Stimulated activated CD8-positive, alpha-beta memory T cell treated with anti-CD3 and anti-CD28 coated beads, Interleukin-15, amount 100 ng/mL, for 48 hours (primary cell): ENCODE data around the gene GNG8.

ENCODE experiments used
- DNase-seq, 2 donors: peaks; one replicate each; pipeline ENCODE4 v3.0.0-alpha.2; 2020; ENCODE audit warnings: low read depth in 2 of 2

GNG8 gene

GRCh38 chr19:46602392-46603194 lies 33.4 kb downstream of the GNG8 start:
- DNase-seq, result peak in 1 of 2 donors; percentile 63

- no peak for DNase-seq
Measured at GRCh38 chr19:46601318-46602224, 34.4 kb downstream of the GNG8 start, which contains the start of gene CALM3. TSS of gene CALM3 (plus strand) at chr19:46601330. CDS start at chr19:46601435, 105 bp downstream.

- peak; percentile 91 to 93 for DNase-seq
Measured at GRCh38 chr19:46600384-46601317, 35.4 kb downstream of the GNG8 start.

GRCh38 chr19:46599716-46600373 lies 36.2 kb downstream of the GNG8 start:
- DNase-seq, result no peak

- no peak for DNase-seq
Measured at GRCh38 chr19:46598372-46598917, 37.6 kb downstream of the GNG8 start.

- no peak for DNase-seq
Measured at GRCh38 chr19:46596008-46596407, 40.0 kb downstream of the GNG8 start.

- no peak for DNase-seq
Measured at GRCh38 chr19:46591870-46592269, 44.1 kb downstream of the GNG8 start.

GRCh38 chr19:46591254-46591653 lies 44.7 kb downstream of the GNG8 start:
- DNase-seq, result no peak

GRCh38 chr19:46587861-46588260 lies 48.1 kb downstream of the GNG8 start:
- DNase-seq, result no peak

- DNase-seq, result no peak
Measured at GRCh38 chr19:46586294-46586693, 49.7 kb downstream of the GNG8 start.

- DNase-seq, result no peak
Measured at GRCh38 chr19:46585539-46585938, 50.5 kb downstream of the GNG8 start.
